Activated gamma-delta T cell (primary cell): ENCODE results near the gene DYNC1H1.

Experiments
- DNase-seq: peaks from one replicate; lab custom pipeline; 2025; lab: John Stamatoyannopoulos, UW

Gene DYNC1H1

DNA sequence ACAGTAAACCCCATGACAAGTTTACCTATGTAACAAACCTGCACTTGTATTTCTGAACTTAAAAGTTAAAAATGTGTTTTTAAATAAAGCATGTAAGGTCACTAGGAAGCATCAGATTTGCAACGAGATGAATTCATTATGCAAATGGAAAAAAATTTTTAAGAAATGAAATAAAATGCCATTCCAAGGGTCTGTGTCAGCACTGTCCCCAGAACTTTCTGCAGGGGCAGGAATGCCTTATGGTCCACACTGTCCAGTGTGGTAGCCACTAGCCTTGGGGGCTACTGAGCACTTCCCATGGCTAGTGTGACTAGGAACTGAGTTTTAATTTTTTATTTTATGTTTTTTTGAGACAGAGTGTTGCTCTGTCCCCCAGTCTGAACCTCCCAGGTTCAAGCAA is 73.3 kb downstream of the DYNC1H1 start:
- DNase-seq: no peak

DNA sequence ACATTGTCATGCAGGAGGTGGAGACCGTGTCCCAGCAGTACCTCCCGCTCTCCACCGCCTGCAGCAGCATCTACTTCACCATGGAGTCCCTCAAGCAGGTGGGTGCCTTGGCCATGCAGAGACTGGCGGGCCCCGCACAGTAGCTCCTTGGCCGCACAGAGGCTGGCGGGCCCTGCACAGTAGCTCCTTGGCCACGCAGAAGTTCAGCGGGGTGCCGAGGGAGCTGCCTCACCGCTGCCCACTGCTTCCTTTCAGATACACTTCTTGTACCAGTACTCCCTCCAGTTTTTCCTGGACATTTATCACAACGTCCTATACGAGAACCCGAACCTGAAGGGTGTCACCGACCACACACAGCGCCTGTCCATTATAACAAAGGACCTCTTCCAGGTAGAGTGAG is 74.8 kb downstream of the DYNC1H1 start:
- DNase-seq: no peak

DNA sequence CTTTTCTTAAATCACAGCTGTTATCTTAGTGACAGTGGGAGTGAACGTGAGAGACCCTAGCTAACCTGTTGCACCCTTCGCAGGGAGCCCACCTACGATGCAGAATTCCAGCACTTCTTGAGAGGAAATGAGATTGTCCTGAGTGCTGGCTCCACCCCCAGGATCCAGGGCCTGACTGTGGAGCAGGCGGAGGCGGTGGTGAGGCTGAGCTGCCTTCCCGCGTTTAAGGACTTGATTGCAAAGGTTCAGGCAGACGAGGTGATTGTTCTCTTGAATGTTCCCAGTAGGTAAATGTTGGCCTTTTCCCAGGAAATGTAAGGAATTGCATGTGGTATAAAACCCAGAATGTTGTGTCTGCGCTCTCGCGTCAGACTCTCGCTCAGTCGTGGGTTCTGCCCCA is 75.8 kb downstream of the DYNC1H1 start:
- no peak for DNase-seq

DNA sequence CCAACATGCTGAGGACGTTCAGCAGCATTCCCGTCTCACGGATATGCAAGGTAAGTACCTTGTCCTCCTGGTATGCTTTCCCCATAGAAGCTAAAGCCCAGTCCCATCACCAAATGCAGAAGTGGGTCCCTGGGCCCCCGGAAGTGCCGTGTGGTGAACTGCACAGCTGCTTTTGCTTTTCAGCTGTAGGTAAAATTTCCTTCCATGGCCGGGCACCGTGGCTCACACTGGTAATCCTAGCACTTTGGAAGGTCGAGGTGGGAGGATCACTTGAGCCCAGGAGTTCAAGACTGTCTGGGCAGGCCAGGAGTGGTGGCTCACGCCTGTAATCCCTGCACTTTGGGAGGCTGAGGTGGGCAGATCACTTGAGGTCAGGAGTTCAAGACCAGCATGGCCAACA is 78.3 kb downstream of the DYNC1H1 start:
- DNase-seq: no peak

DNA sequence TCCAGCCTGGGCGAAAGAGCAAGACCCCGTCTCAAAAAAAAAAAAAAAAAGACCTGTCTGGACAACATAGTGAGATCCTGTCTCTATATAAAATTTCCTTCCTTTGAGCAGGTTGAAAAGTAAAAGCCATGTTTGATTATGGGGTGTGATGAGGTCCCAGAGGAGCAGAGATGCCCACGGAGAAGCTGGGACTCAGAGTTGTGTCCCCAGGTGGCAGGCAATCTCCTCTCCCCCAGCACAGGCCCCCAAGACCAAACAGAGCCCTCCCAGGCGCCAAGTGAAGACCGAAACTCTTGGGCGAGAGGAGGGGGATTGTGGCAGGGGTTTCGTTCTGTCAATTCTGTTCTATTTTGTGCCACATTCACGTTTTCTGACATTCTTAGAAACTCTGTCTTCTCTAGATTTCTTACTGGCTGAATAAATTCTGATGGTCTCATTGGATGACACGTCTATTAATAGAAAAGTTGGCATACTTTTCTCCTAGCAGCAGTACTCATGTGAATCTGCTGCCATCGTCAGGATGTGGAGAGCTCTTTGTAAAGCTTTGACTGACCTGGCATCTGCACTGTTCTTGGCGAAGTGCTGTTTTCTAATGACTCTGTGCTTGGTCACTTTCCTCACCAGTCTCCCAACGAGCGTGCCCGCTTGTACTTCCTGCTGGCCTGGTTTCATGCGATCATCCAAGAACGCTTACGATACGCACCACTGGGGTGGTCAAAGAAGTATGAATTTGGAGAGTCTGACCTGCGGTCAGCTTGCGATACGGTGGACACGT is 79.1 kb downstream of the DYNC1H1 start:
- no peak for DNase-seq

DNA sequence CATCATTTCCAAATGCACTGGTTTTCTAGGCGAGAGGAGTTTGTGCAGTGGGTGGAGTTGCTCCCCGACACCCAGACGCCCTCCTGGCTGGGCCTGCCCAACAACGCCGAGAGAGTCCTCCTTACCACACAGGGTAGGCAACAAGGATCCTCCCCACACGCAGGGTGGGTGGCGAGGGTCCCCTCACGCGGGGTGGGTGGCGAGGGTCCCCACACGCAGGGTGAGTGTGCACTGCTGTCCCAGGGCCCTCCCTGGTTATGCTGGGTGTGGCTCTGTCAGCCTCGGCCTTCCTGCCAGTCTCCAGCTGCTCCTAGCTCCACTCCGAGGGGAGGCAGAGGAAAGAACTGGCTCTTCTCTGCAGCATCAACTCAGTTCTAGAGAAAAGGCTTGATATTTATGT is 80.2 kb downstream of the DYNC1H1 start:
- DNase-seq: no peak

DNA sequence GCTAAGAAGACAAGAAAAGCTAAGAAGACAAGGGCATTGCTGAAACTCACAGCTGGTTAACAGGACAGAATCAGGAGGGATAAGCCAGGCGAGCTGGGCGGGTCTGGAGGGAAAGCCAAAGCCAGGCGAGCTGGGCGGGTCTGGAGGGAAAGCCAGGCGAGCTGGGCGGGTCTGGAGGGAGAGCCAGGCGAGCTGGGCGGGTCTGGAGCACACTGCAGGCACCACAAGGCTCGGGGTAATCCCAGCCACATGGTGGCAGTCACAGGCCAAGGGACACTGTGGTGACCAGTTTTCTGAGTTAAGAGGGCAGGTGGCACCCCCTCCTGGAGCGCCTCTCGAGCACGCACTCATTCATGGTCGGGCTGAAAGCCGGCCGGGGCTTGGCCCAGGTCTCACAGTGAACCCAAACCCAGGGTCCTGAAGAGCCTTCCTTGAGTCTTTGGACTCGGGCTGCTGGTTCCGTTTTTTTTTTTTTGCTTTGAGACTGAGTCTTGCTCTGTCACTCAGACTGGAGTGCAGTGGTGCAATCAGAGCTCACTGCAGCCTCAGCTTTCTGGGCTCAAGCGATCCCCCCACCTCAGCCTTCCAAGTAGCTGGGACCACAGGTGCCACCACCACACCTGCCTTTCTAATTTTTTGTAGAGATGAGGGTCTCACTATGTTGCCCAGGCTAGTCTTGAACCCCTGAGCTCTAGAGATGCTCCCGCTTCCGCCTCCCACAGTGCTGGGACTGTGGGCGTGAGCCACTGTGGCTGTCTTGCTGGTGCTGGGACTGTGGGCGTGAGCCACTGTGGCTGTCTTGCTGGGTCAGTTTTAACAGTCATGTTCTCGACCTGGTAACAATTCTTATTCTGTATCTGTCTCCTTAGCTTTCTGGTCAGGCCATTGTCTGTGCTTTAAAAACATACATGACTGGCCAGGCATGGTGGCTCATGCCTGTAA is 82.2 kb downstream of the DYNC1H1 start:
- no peak for DNase-seq

DNA sequence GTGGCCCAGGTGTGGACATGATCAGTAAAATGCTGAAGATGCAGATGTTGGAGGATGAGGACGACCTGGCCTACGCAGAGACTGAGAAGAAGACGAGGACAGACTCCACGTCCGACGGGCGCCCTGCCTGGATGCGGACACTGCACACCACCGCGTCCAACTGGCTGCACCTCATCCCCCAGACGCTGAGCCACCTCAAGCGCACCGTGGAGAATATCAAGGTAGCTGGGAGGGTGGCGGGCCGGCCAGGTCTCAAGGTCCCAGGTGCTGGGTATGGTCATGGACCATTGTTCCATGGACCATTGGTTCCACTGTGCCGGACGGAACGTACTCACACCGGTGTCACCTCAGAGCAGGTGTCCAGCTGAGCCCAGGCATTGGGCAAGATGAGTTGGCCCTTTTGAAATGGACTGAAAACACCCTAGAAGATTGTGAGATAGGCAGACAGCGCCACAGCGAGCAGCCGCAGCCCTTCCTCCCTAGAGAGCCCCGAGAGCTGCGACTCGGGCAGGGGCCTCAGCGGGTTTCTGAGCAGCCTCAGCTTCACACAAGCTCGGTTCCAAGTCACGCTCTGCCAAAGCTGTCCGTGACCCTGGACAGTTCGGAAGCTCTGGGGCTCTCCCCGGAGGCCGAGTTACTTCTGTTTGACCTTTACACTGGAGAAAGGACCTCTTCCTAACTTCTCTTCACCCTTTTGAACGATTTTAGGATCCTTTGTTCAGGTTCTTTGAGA is 83.6 kb downstream of the DYNC1H1 start:
- DNase-seq: no peak

DNA sequence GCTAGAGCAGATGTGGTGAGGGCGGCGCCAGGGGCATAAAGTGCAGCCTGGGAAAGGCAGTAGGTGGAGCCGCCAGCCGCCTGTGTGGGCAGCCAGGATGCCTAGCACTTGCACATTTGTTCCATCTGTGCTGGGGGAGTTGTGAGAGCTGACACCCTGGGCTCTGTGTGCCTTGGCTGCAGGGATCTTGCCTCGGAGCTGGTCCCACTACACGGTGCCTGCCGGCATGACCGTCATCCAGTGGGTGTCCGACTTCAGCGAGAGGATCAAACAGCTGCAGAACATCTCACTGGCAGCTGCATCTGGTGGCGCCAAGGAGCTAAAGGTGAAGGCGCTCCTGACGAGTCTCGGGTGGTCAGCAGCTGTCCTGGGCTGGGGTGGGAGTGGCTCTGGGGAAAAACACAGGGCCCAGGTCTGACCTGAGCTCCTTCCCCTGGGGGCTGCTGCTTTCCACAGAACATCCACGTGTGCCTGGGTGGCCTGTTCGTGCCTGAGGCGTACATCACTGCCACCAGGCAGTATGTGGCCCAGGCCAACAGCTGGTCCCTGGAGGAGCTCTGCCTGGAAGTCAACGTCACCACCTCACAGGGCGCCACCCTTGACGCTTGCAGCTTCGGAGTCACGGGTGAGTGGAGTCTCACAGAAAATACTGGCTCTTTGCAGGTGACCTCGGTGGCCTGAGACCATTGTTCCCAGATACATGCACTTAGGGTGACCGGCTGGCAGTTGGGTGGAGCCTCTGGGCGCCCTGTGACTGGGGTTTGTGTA is 85.1 kb downstream of the DYNC1H1 start:
- DNase-seq: no peak

DNA sequence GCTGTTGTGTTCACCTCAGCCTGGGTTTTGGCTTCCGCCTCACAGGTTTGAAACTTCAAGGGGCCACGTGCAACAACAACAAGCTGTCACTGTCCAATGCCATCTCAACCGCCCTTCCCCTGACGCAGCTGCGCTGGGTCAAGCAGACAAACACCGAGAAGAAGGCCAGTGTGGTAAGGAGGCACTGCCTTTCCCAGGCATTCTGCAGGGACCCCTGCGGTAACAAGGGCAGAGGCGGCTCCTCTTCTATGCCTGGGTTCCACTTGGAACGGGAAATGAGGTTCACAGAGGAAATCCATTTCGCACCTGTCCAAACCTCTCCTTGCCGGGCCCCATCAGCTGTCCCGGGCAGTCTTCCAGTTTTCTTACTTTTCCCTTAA is 85.6 kb downstream of the DYNC1H1 start:
- no peak for DNase-seq

DNA sequence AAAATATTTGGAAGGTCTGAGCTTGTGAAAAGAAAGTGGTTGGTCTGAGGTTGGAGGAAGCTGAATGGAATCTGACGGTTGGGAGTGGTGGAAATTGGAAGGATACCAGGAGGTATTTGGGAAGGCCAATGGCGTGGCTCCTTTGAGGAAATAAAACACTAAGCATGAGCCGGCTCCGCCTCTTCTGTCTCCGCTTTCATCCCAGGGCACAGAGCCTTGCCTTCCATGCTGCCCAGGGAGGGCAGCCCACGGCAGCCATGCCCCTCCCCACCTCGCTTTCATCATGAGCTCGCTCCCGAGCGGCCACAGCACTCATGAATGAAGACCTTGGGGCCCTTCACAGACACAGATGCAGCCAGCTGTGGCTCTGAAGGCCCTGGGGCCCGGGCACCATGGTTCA is 86.3 kb downstream of the DYNC1H1 start:
- no peak for DNase-seq

DNA sequence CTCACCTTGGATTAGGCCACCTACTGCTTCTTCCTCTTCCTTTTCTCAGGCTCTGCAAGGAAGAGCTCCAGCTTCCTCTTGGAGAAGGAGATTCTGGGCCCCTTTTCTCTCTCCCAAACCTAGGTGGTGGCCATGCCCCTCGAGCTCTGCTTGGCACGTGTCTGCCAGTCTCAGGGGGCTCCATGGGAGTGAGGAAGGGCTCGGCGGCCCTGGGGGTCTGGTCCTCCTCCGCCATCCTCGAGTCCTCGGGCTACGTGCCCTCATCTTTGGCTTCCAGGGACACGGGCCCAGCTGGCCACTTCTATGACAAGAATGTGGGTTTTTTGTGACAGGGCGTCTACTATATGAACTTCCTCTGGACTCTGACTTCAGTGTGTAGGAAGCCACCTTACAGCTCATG is 88.1 kb downstream of the DYNC1H1 start:
- DNase-seq: no peak

DNA sequence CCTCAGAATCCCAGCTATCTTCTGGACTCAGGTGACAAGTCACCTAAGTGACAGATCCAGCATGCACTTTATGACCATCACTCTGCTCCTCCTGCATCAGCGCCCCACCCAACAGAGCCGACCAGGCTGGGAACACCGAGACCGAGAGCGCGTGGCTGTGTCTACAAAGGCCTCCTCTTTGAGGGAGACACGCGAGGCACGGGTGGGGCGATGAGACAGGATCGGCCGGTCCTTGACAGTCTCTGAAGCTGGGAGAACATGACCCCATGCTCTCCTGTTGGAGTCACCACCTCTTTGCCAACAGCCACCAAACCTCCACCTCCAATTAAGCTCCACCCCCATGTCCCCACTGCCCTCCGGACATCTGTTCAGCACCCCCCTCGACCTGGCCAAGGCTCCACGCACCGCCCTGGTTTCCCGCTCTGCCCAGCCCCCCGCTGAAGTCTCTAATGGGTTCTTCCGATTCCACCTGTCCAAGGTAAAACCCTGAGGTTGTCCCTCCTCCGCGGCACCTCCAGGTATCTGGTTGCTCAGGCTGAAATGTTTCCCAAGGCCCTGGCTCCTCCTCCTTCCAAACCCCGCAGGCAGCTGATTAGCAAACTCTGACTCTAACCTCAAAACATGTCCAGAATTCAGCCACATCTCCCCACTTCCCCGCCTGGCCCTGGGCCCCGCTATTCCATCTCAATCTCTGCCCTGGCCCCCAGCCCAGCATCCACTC is 91.0 kb downstream of the DYNC1H1 start:
- no peak for DNase-seq

DNA sequence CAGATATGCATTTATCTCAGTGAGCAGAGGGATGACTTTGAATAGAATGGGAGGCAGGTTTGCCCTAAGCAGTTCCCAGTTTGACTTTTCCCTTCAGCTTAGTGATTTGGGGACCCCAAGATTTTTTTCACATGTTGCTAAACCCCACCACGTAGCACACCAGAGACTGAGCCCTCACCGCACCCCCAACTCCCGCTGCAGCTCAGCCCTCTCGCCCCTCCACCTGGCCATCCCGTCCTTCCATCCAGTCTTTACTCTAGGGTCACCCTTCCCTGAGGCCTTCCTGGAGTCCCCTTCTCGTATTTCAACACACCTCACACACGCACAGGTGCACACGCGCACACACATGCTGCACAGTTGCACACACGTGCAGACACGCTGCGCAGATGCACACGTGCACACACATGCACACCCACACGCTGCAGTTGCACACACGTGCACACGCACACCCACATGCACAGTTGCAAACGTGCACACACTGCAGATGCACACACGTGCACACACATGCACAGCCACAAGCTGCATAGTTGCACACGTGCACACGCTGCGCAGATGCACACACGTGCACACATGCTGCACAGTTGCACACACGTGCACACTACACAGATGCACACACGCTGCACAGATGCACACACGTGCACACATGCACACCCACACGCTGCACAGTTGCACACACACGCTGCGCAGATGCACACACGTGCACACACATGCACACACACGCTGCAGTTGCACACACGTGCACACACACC is 92.5 kb downstream of the DYNC1H1 start:
- no peak for DNase-seq

DNA sequence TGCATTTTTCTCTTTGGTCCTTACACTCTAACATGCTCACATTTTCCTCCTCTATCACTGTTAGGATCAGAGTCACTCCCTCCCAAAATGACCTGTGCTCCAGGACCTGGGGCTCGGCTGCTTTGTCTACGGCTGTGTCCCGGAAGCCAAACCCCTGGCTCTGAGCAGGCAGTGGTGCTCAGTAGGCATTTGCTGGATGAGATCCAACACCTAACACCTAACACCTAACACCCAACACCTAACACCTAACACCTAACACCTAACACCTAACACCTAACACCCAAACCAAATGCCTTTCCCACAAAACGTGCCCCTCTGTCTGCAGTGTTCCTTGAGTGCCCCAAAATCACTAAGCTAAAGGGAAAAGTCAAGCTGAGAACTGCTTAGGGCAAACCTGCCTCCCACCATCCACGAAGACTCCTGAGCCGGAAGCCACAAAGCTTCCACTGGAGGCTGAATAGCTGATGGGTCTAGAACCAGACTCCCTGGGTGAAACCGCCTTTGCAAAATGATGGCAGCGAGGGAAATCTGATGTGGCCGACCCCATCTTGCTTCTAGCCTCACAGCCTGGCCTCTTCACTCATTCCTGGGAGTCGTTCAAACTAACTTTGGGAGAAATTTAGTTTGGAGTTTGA is 93.2 kb downstream of the DYNC1H1 start:
- DNase-seq: no peak

DNA sequence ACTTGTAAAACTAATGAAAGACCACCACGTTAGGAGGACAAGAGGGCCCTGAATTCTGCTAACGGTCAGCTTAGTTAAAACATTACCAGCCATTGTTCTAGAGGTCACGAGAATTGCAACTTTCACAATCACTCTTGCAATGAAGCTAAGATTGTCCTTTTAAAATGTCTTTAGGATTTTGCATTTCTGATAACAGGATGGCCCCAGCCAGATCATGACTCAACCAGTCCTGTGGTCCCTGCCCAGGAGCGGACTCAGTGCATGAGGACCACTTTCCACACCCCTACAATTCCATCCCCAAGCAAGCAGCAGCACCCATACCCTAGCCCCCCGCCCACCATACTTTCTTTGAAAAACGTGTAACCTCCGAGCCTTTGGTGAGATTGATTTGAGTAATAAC is 93.8 kb downstream of the DYNC1H1 start:
- no peak for DNase-seq

DNA sequence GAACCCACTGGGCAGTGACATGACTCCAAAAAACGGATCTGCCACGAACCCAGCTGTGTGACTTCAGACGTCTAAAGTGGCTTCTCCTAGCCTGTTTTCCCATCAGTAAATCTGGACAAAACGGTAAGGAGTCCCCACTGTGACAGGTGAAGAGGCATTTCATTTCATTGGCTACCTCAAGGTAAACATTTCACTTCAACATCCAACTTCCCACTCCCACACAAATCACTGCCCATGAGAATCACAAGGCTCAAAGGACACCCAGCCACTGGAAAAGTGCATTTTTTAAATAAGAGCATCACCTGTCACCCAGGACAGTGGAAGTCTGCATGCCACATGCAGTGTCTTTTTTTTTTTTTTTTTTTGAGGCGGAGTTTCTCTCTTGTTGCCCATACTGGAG is 94.6 kb downstream of the DYNC1H1 start:
- DNase-seq: no peak

DNA sequence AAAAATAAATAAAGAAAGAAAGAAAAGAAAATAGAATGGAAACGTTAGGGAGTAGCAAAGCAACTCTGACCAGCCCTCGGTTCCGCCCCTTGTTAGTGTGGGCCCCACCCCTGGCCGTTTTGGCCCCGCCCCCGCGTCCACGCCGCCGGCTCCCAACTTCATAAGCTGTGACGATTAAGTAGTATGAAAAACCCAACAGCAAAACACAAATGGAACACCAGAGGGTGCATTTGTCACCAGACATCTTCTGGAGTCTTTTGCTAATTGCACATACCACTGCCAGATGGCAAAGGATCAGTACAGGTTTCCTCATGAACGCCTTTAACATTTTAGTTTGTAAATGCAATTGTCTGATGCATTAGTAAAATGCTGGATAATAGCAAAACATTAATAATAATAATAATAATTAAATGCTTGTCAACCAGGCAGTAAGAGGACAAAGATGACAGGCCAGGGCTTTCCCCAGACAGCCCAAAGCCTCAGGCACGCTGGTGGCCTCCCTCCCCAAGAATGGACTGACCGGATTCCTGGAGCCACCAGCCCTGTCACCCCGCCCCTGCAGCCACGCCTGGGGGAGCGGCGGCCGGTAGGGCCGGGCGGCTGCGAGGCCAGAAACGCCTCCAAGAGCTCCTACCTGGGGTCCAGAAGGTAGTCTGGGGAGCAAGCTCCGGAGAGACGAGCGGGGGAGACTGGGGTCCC is 98.9 kb downstream of the DYNC1H1 start:
- peak; percentile 51 for DNase-seq

DNA sequence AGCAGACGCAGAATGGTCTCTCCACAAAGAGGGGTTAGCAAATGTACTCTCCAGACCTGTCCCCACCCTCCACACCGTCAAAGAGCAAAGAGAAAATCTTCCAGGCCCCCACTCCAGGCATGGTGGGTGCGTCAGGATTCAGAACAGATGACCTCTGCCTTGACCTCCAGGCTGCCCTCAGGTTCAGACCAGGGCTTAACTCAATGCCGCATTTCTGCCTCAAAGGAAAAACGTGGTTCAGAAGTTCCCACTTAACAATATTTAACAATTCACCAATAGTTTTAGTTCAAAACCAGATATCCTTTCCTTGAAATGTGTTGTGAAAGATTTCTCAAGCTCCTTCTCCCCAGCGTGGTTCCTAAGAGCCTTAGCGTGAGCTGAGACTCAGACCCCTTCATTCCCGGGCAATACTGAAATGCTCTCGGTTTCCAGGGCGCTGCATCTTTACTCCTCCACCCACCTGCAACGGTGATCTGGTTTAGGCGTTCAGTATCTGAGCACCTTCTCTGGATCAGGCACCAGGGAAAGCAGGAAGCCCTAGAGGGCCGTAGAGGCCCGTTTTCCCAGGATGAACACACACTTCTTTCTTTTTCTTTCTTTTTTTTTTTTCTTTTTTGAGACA is 99.5 kb downstream of the DYNC1H1 start:
- no peak for DNase-seq
